NCI-H187 treated with DMSO at 0.1 percent for 48 hours (cell line): ENCODE measurements around the gene LYPD5.
"Not testable (repeated sequence)": the region's sequence is repeated elsewhere in the genome, so short reads cannot be mapped to it uniquely, and the experiment has no call there.

ENCODE experiments used
- DNase-seq: peaks from one replicate; lab custom pipeline; 2025; lab: John Stamatoyannopoulos, UW

Gene LYPD5

DNA sequence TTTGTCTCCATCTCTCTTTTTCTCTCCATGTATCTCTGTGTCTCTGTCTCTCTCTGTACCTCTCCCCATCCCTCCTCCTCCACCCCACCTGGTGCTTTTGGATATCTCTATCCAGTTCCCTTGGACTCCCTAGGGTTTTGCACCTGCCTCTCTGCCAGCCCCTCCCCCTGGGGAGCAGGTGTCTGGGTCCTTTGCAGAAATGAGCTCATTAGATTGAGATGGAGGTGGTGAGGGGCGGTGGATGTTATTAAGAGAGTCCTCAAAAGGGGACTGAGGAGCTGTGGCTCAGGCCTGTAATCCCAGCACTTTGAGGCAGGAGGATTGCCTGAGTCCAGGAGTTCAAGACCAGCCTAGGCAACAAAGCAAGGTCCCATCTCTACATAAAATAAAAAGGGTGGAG lies 23.6 kb downstream of the LYPD5 start:
- peak; percentile 73 for DNase-seq

DNA sequence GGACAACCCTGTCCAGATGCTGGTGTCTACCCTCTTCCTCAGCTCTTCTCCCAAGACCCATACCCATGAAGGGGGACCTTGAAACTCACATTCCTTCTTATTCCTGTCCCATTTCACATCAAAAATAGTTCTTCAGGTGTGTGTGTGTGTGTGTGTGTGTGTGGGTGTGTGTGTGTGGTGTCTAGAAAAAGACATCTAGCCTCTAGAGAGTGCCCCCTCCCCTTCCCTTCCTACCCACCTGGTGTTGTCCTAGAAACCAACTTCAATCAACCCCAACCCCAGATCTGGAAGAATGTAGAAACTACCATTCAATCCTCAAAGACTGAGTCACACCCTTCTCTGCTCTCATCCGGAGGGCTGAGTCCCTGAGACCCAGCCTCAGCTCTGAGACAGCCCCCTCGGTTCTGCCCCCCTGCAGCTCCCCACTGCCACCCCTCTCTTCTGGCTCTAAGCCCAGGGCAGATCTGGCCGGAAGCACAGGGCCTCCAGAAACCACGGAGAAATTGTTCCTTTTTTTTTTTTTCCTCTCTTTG lies 25.0 kb downstream of the LYPD5 start:
- no peak for DNase-seq

DNA sequence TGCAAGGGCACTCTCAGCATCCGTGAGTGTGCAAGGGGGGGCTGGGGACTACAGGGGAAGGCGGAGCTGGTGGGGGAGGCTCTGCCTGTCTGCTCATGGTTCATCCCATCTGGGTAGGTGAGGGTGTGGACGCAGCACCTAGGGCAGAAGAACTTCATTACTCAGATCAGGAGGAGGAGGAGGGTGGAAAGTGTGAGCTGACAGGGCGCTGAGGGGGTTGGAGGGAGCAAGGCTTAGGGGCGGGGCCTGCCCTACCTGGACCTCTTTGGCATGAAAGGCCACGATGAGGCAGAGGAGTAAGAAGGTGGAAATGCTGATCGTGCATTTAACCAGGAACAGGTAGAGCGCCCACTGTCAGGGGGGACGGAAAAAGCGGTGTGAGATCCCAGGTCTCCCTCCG lies 26.0 kb downstream of the LYPD5 start:
- DNase-seq: no peak

DNA sequence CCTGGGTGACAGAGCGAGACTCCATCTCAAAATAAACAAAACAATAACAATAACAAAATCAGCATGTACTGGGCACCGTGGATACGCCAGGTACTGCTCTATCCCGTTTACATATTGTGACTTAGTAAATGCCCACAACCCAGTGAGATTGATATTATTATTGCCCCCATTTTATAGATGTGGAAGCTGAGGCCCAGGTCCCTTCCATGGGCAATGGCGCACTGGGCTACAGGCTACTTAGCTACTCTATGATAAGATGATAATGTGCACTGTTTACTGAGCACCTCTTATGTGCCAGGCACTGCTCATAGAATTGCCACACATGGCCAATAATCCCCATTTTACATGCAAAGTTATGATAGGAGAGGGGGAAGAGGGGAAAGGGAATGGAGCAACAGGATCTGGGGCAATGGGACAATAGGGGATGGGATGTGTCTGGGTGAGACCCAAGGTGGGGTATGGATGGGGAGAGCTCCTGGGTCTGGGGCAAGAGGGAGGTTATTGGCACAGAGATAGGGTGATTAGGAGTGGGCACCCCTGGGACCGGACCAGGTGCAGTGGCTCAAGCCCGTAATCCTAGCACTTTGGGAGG lies 26.9 kb downstream of the LYPD5 start:
- DNase-seq: no peak

DNA sequence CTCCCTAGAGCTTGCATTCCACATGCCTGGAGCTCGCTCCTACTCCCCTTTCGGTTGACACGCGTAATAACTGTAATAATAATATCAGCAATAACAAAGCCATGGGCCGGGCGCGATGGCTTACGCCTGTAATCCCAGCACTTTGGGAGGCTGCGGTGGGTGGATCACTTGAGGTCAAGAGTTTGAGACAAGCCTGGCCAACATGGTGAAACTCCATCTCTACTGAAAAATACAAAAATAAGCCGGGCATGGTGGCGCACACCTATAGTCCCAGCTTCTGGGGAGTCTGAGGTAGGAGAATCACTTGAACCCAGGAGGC lies 27.3 kb downstream of the LYPD5 start:
- DNase-seq: not testable (repeated sequence)

DNA sequence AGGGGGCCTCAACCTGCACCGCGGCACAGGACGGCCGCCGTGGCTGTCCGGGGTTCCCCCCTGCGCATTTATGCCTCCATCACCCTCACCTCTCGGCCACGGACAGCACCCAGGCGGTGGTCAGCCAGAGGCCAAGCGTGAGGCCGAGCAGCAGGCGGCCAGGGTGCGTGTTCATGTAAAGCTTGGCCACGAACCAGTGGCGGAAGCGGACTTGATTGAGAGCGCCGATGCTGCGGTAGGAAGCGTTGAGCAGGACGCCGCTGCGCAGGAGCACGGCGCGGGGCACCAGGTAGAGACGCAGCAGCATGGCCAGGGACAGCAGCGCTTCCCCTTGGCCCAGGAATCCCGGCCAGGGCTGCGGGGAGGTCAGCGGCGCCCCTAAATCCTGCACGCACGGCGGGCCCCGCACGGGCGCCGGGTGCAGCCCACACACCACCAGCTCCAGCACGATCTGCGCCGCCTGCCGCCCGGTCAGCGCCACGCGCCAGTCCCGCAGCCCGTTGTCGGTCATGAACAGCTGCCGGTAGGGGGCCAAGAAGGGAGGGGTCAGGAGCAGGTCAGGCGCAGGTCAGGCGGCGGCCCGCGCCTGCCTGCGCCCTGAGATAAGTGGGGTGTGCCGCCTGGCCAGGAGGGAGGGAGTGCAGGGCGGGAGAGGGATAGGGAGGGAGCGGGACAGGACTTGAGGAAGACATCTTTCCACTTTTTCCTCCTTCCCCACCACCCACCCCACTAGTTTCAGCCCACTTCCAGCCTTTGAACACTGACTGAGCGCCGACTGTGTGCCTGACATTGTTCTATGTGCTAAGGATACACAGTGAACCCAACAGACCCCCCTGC lies 27.9 kb downstream of the LYPD5 start:
- no peak for DNase-seq

DNA sequence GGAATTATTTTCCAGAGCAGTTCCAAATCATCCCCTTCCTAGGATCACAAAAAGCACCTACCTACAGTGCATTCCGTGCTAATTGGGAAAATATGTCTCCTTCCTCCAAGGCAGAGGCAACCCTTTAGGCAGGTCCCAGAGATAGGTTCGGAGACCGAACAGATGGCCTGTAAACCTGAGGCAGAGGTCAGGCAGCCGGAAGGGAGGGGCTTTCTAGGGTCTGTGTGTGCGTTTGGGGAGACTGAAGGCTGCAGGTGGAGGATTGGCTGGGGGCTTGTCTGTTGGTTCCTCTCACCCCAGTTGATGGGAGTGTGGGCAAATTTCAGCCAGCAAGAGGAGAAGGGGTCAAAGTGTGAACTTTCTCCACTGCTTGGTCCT lies 28.5 kb downstream of the LYPD5 start:
- DNase-seq: no peak

DNA sequence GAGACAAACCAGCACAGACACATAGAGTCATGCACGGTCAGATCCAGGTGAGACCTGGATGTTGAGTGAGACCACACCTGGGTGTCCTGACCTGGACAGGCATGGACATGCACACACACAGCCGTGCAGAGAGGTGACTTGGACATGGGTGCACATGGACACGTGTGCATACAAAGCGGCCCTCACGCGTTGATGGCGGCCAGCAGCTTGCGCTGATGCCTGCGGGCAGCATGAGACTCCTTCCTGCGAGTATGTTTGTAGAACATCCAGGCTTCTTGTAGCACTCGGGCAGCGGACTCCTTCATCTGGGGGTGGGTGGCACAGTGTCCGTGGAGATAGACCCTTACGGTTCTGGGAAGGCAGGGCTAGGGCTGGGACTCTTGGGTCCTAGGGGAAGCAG lies 33.0 kb downstream of the LYPD5 start:
- DNase-seq: no peak

DNA sequence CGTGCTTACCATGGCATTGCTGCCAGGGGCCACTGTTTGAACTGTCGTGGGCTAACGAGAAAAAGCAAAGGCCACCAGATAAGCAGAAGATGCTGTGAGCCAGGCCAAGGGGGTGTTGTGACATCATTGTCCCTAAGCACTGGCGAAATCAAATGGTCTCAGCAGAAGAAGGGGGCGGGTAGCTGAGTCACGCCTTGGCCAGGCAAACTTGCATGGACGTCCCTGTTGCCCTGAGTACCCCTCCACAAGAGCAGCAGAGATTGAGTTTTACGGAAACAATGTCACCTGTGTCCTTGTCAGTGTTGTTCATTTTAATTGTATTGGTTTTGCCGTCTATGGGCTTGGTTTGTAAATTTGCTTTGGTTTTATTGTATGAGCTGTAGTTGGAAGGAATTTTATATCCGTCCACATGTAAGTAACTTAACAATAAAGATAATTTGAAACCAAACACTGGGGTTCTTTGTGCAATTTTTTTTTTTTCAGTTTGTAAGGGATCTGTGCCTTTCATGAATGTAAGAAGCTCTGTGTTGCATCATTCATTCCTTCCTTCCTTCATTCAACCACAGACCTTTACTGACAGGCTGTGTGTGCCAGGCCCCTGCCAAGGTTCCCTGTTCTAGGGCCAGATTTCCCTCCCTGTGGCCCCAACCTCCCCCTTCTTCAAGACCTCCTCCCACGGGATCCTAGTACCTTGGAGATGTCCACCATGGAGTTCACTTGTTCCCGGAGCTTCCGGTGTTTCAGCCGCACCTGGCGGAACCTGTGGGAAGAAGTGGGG lies 33.8 kb downstream of the LYPD5 start:
- no peak for DNase-seq

DNA sequence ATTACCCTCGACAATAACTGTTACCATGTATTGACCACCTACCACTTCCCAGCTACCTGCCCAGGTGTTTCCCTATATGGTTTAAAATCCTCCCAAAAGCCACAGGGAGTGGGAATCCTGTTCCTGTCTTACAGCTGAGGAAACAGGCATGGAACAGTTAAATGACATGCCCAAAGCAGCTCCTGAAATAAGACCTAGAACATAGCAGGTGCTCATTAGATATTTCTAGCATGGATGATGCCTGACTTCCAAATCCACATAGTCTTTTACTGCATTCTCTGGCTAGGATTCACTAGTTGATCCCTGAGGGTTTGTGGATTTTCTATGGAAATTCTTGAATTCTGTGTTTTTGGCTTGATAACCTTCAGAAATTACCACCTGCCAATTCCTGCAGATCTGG lies 34.4 kb downstream of the LYPD5 start:
- no peak for DNase-seq

DNA sequence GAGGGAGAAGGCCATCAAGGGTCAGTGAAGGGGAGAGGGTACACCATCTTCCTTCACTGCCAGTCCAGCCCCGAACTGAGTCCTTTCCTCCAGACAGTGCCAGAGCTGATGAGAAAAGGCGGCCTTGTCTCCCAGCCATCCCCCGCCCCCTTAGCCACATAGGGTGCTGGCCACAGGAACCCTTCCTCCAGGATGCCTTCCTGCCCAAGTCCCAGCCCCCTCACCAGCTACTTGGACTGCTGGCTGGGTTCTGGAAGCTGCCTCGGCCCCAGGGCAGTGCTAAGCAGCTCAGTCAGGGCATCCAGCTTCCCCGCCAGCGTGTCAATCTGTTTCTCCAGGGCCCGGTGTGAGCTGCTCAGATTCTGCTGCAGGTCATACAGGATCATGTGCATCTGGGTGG lies 34.9 kb downstream of the LYPD5 start:
- DNase-seq: no peak

DNA sequence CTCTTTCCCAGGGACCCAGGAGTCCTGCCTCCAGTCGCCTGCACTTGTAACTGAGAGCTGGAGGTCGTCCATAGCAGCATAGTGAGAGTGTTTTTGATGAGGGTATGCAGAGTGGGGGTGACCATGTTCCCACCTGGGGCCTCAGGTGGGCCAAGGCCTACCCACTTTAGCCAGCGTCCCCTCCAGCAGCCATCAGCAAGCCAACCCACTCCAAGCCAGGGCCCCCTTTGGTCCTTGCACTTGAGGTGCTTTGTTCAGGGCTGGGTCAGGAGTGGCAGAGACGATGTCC lies 35.5 kb downstream of the LYPD5 start:
- no peak for DNase-seq

DNA sequence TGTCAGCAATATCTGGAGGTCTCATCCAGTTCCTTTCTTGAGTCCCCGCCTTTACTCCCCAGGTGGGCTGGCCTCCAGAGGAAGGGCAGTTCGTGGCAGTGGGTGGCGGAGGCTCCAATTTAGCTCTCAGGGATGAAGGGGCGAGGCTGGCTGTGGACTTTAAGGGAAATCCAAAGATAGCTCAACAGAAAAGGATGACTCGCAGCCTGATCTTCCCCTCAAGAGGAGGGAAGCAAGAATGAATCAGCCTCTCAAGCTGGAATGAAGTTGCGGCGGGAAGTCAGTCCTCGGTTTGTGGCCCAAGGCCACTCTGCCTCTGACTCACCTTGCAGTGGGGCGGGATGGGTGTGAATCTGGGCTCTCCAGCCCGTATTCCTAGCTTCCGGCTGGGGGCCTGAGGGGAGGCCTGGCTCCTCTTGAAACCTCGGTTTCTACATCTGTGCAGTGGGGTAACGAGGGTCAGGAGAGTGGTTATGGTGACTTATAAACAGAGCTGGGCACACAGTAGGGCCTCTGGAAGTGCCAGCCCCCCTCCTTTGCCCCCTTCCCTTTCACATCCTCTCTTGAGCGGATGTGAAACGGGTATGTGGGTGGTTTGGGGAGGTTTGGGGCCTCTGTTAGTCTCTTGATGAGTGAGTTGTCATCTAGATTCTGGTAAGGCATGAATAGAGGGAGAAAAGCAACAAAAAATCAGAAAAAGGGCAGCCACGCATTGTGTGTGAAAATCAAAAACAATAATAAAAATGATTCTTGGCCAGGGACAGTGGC lies 37.0 kb downstream of the LYPD5 start:
- DNase-seq: no peak

DNA sequence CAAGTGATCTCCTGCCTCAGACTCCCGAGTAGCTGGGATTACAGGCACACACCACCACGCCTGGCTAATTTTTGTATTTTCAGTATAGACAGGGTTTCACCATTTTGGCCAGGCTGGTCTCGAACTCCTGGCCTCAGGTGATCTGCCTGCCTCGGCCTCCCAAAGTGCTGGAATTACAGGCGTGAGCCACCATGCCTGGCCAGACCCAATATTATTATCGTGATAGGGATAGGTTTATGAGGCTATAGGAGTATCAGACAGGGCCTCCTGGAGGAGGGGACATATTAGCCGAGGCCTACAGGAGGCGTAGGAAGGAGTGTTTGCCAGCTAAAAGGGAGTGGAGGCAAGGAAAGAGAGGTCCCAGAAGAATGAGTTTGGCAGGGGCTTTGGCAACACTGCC lies 37.6 kb downstream of the LYPD5 start:
- not testable (repeated sequence) for DNase-seq

DNA sequence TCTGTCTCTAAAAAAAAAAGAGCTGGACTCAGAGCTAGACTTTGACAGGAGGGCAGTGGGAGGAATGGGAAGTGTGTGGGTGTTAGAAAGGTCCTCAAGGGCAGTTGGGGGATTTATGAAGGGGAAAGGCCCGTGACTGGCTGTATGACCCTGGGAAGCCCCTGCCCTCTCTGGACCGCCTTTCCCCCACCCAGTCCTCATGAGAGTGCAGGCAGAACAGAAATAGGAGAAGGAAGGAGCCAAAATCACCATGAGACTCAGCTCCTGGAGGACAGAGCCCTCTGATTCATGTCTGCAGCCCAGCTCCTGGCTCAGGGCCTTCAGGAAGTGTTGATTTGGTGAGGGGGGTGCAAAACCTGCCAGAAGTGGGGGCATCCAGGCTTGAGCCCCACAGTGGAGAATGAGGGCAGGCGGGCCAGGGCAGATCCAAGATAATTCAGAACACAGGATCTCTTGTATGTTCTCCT lies 38.7 kb downstream of the LYPD5 start:
- DNase-seq: no peak

DNA sequence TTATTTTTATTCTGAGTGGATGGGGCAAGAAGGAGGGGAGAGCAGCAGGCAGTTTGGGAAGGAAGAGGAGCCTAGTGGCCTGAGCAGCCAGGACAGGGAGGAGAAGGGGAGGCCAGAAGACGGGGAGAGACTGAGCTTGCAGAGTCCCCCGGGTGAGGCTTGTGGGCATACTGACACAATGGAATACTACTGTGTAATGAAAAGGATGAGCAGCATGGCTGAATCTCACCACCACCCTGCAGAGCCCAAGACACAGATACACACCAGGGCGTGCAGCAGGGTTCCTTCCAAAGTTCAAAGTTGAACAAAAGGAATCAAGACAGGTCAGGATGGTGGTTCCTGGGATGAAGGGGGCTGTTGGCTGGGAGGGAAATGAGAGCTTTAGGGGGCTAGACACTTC lies 39.4 kb downstream of the LYPD5 start:
- no peak for DNase-seq

DNA sequence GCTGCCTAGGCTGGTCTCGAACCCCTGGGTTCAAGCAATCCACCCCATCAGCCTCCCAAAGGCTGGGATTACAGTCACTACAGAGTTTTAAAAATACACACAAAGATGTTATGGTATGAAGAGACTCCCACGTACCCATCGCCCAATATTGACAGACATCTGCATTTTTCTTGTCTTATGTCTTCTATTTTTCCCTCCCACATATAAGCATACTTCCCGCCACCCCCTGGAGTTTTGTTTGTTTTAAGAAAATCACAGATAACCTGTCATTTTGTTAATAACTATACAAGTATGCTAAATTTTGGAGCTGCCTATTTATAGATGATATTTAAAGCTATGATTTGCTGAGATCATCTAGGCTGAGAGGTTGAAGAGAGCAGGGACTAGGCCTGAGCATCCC lies 41.3 kb downstream of the LYPD5 start:
- no peak for DNase-seq

DNA sequence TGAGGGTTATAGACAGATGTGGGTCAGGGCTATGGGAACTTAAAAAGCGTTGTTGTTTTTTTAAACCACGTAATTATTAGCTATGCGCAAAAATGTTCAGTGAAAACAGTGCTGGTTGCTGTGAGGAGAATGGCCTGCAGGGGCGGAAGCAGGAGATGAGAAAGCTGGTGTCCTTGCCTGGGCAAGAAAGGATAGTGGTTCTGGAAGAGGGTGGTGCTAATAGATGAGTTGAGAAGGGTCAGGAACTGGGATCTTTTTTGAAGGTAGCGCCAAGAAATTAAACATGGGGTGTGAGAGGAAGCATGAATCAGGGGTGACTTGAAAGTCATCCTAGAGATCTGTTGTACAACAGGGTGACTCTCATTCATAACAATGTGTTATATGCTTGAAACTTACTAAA lies 42.7 kb downstream of the LYPD5 start:
- DNase-seq: no peak

DNA sequence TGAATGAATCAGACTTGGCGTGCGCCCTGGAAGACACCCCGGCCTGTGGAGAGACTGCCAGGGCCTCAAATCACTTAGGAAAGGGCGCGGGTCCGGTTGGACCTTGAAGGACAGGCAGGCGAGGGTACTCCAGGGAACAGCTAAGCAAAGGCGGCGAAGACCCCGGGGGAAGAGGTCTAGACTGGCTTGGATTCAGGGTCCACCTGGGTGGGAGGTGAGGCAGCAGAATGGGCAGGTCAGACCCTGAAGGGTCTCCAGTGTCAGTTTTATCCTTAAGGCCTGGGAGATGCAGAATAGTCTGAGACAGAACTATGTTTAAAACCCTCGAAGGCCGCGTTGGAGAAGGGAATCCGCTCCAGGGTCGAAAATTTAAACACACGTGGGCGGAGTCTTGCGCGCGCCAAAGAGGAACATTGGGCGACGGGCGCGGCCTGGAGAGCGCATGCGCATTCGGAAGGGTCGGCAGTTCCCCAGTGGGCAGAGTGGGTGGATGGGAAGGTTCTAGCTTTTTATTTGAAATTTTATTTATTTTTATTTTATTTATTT lies 46.9 kb downstream of the LYPD5 start:
- peak; percentile 75 for DNase-seq

DNA sequence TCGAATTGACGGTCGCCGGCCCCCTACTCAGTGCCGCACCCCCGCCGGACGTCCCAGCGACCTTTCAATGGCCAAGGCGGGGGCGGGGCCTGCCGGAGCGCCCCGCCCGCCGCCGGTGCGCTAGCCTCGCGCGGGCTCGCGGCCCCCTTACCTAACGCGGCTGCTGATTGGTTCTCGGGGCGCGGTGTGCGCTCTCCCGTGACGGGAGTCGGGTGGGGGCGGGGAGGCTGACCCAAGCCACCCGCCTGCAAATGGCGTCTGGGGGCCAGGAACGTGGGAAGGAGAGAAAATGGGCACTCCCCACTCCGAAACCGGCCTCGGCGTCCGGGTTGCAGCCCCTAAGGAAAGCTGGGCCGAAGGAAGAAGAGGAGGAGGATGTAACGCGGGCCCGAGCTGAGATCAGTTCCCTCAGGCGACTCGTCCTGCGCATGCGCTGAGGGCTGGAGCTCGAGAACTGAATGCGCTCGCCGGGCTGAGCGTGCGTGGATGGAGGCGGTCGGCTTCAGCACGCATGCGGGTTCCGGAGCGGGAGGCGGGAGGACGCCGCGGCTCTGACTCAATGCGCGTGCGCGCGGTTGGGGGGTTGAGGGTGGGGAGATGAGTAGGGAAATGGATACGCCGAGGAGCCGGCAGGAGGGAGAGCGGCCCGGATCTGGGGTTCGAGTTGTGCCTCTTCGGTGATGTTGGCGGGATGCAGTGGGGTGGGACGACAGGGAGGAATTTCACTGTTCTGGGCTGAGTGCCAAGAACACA lies 47.6 kb downstream of the LYPD5 start, which contains the start of gene SMG9:
SMG9 (minus strand) TSS at position 460 of the 753 bp plus-strand sequence. CDS start 4,221 bp downstream, outside the sequence.
- DNase-seq: peak; percentile 79

DNA sequence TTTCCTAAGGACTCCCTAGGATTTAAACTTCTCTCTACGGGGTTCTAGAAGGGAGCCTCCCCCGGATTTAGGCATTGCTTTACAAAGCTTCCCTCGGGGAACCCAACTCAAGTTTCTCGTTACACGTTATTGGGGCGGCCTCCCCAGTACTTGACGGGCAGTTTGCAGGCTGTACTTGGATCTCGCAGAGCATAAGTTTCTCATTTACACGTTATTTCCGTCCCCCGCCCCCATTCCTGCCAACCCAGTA lies 48.1 kb downstream of the LYPD5 start:
- DNase-seq: no peak
